Vagina (tissue), 2 donors: ENCODE measurements around the gene GOLT1B.

Experiments used
- CTCF ChIP-seq, 3 experiments: fragments of 450-650 bp in 2 of 3; fragments of 200-600 bp in 1 of 3; sonication (generic) in 1 of 3; IDR thresholded peaks; one replicate each; pipeline ENCODE4 v1.5.1; 2017 to 2019; ENCODE audit warnings: antibody characterized with exemption in 3 of 3, mild to moderate bottlenecking in 2 of 3, moderate library complexity in 2 of 3
- POLR2A ChIP-seq, 2 donors: fragments of 450-650 bp; IDR thresholded peaks; one replicate each; pipeline ENCODE4 v1.6.1; 2017; ENCODE audit warnings: antibody characterized with exemption in 2 of 2, mild to moderate bottlenecking in 2 of 2, moderate library complexity in 2 of 2
- POLR2AphosphoS5 ChIP-seq, 2 donors: sonication (generic); formaldehyde crosslinking; IDR thresholded peaks; one replicate each; pipeline ENCODE4 v1.9.0; 2017; ENCODE audit warnings: antibody characterized with exemption in 2 of 2, mild to moderate bottlenecking in 2 of 2, low read depth in 1 of 2; ENCODE audit not compliant: insufficient read depth in 1 of 2

GRCh38 chr12:21562859-21563258 lies 61.3 kb downstream of the GOLT1B start:
- TF ChIP-seq CTCF (IDR thresholded peaks at IDR 0.05) (no peak), POLR2A (IDR thresholded peaks at IDR 0.05) (no peak), POLR2AphosphoS5 (IDR thresholded peaks at IDR 0.05; ENCODE audit: insufficient read depth in 1 of 2, low read depth in 1 of 2) (no peak)
